T-helper 2 cell treated with Interferon-gamma antibody and Interleukin-4, amounts not matched to agents 5 μg/mL and 100 μg/mL, for 36 hours (primary cell): ENCODE measurements around the gene NFKBIB.

Source experiments
- DNase-seq: peaks from one replicate; pipeline ENCODE4 v3.0.0; 2021; ENCODE audit warnings: low spot score
- H3K27ac Mint-ChIP-seq: one replicate; pipeline ENCODE4 v1.8.0; 2021; ENCODE audit warnings: mild to moderate bottlenecking, mixed read lengths
- H3K27me3 Mint-ChIP-seq: one replicate; pipeline ENCODE4 v1.8.0; 2021; ENCODE audit warnings: low read depth, mixed read lengths
- H3K36me3 Mint-ChIP-seq: one replicate; pipeline ENCODE4 v1.8.0; 2021; ENCODE audit warnings: low read depth, mixed read lengths
- H3K4me1 Mint-ChIP-seq: one replicate; pipeline ENCODE4 v1.8.0; 2021; ENCODE audit warnings: low read depth, mixed read lengths
- H3K4me3 Mint-ChIP-seq: one replicate; pipeline ENCODE4 v1.8.0; 2022; ENCODE audit warnings: mild to moderate bottlenecking, moderate library complexity, mixed read lengths
- H3K9me3 Mint-ChIP-seq: one replicate; pipeline ENCODE4 v1.8.0; 2021; ENCODE audit warnings: mixed read lengths

Gene NFKBIB

DNA sequence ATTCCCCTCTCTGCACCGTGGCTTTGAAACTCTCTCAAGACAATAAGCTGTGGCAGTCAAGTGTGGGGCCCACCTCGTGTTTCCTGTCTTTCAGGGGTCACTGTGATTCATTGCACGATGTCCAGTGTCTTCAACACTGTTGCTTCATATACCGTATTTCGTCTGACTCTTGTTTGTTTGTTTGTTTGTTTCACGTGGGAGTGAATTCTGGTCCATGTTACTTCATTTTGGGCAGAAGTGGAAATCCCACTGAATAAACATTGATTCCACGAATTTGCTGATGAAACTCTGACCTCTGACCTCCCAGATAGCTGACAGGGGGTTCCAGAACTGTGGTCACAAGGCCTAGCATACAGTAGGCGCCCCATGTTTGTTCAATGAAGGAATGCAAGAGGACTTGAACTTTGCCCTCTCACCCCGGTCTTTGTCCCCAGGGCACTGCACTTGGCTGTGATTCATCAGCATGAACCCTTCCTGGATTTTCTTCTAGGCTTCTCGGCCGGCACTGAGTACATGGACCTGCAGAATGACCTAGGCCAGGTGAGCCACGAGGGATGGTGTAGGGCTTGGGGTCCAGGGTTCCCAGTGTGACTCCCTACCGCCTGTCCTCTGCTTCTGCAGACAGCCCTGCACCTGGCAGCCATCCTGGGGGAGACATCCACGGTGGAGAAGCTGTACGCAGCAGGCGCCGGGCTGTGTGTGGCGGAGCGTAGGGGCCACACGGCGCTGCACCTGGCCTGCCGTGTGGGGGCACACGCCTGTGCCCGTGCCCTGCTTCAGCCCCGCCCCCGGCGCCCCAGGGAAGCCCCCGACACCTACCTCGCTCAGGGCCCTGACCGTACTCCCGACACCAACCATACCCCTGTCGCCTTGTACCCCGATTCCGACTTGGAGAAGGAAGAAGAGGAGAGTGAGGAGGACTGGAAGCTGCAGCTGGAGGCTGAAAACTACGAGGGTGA lies 5.1 kb downstream of the NFKBIB start:
- H3K27me3 Mint-ChIP-seq, result no peaks in the 10 kb centered on the region
- no peak for DNase-seq
- peaks cover 12% of the 10 kb centered on the region for H3K4me1 Mint-ChIP-seq
- peaks cover 41% of the 10 kb centered on the region for H3K36me3 Mint-ChIP-seq
- H3K4me3 Mint-ChIP-seq, result no peak overlapping the region
- no peak overlapping the region for H3K27ac Mint-ChIP-seq
- H3K9me3 Mint-ChIP-seq, result no peaks in the 10 kb centered on the region

DNA sequence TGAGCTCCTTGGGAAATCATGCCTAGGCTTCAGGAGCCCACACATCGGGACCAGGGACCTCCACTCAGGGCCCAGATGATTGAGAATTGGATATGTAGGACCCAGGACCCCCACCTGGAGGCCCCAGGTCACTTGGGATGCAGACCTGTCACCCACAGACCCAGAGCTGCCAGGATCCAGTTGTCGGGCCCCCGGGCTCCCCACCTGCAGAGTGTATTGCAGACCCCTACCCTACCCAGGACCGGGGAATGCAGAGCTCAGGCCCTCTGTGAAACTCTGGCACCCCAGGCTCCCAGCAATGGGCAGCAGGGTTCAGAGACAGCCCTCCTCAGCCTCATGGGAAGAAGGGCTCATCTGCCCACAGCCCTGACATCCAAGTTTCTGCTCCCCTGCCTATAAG lies 5.9 kb downstream of the NFKBIB start:
- Mint-ChIP-seq H3K4me3 (no peak overlapping the region), H3K27ac (no peak overlapping the region), H3K27me3 (no peaks in the 10 kb centered on the region), H3K4me1 (peaks cover 12% of the 10 kb centered on the region), H3K36me3 (peaks cover 43% of the 10 kb centered on the region), H3K9me3 (no peaks in the 10 kb centered on the region)
- DNase-seq, result no peak

DNA sequence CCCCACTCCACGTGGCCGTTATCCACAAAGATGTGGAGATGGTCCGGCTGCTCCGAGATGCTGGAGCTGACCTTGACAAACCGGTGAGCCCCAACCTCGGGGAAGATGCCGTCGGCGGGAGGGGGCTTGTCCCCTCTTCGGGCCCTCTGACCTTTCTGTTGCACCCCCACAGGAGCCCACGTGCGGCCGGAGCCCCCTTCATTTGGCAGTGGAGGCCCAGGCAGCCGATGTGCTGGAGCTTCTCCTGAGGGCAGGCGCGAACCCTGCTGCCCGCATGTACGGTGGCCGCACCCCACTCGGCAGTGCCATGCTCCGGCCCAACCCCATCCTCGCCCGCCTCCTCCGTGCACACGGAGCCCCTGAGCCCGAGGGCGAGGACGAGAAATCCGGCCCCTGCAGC lies 7.5 kb downstream of the NFKBIB start:
- H3K27ac Mint-ChIP-seq, result no peak overlapping the region
- no peaks in the 10 kb centered on the region for H3K9me3 Mint-ChIP-seq
- H3K27me3 Mint-ChIP-seq, result no peaks in the 10 kb centered on the region
- peaks cover 7% of the 10 kb centered on the region for H3K4me1 Mint-ChIP-seq
- peaks cover 40% of the 10 kb centered on the region for H3K36me3 Mint-ChIP-seq
- no peak for DNase-seq
- H3K4me3 Mint-ChIP-seq, result no peak overlapping the region

DNA sequence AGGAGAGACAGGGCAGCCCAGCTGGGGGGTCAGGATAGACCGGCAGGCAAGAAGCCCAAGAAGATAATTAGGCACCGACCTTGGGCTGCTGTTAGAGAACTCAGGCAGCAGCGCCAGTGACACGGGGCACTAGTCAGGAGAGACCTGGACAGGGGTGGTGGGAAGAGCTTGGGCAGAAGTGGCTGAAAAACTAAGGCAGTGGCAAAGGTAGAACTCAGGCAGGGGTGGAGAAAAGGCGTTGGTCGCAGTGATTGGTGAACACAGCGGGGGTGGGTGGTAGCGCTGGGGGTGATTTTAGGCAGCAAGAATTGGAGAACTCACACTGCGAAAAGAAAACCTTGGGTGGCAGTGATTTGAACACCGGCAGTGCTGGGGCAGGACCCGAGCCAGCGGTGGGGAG lies 7.9 kb downstream of the NFKBIB start:
- H3K4me1 Mint-ChIP-seq, result peaks cover 7% of the 10 kb centered on the region
- no peak overlapping the region for H3K4me3 Mint-ChIP-seq
- no peaks in the 10 kb centered on the region for H3K9me3 Mint-ChIP-seq
- H3K27ac Mint-ChIP-seq, result no peak overlapping the region
- H3K36me3 Mint-ChIP-seq, result peaks cover 40% of the 10 kb centered on the region
- DNase-seq, result no peak
- H3K27me3 Mint-ChIP-seq, result no peaks in the 10 kb centered on the region

DNA sequence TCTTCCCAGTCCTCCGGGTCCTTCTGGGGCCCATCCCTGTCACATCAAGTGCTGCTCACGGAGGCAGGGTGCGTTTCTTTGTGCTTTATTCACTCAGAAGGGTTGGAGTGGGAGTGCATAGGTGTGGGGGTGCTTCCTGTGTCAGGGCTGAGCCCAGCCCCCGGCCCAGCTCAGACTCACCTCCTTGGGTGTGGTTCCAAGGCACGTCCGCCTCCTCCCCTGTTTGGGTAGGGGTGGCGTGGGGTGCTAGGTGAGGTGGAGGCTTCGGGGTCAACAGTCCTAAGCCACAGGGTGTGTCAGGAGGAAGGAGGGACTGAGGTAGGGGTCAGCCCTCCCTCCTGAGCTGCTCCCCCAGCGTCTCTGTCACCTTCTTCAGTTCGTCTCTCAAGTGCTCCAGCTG lies 9.1 kb downstream of the NFKBIB start:
- Mint-ChIP-seq H3K9me3 (no peaks in the 10 kb centered on the region), H3K4me1 (peaks cover 6% of the 10 kb centered on the region), H3K36me3 (peaks cover 38% of the 10 kb centered on the region), H3K4me3 (no peak overlapping the region), H3K27ac (no peak overlapping the region), H3K27me3 (no peaks in the 10 kb centered on the region)
- DNase-seq, result no peak

DNA sequence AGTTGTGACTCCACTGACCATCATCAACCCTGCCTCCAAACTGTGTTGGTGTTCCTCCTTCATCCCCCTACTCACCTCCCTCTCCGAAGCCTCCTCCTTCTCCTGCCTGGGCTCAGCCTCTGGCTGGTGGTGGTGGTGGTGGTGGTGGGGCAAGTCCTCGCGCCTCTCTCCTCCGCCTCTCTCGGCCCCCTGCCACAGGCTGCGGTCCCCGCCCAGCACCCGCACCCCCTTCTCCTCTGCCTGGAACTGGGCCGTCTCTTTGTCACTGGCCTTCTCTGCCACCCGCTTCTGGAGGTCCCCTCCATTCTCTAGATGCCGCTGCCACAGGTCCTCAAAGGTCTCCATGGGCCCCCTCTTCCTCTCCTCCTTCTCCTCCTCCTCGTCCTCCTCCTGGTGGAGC lies 10.7 kb downstream of the NFKBIB start:
- no peaks in the 10 kb centered on the region for H3K9me3 Mint-ChIP-seq
- H3K27me3 Mint-ChIP-seq, result no peaks in the 10 kb centered on the region
- H3K4me3 Mint-ChIP-seq, result no peak overlapping the region
- no peak overlapping the region for H3K27ac Mint-ChIP-seq
- DNase-seq, result no peak
- peaks cover 28% of the 10 kb centered on the region for H3K36me3 Mint-ChIP-seq
- H3K4me1 Mint-ChIP-seq, result peaks cover 6% of the 10 kb centered on the region

DNA sequence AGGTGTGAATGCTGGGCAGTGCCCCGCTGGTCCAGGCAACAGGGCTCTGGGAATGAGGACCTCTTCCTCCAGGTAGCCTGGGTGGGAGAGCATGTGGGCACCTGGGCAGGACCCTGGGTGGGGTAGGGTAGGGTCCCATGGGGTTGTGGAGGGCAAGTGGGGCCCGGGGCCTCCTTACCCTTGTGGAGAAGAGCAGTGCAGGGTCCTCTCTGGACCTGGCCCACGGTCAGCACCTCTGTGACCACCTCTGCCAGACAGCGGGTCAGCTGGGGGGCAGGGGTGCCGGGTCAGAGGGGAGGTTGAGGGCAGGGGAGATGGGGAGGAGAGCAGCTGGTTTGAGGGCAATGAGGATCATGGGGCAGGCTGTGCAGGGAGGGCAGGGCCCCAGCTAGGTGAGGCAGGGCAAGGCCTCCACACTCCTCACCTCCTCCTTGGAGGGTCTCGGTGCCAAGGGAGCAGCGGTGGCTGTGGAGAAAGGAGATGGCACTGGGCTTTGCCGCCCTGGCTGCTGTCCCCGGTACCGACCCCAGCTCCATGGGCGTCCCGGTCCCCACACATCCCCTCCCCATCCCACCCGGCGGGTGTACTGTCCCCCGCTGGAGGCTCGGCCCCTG lies 11.7 kb downstream of the NFKBIB start:
- DNase-seq, result no peak
- no peak overlapping the region for H3K27ac Mint-ChIP-seq
- no peaks in the 10 kb centered on the region for H3K9me3 Mint-ChIP-seq
- H3K4me3 Mint-ChIP-seq, result no peak overlapping the region
- no peaks in the 10 kb centered on the region for H3K27me3 Mint-ChIP-seq
- H3K36me3 Mint-ChIP-seq, result peaks cover 28% of the 10 kb centered on the region
- H3K4me1 Mint-ChIP-seq, result peaks cover 6% of the 10 kb centered on the region

DNA sequence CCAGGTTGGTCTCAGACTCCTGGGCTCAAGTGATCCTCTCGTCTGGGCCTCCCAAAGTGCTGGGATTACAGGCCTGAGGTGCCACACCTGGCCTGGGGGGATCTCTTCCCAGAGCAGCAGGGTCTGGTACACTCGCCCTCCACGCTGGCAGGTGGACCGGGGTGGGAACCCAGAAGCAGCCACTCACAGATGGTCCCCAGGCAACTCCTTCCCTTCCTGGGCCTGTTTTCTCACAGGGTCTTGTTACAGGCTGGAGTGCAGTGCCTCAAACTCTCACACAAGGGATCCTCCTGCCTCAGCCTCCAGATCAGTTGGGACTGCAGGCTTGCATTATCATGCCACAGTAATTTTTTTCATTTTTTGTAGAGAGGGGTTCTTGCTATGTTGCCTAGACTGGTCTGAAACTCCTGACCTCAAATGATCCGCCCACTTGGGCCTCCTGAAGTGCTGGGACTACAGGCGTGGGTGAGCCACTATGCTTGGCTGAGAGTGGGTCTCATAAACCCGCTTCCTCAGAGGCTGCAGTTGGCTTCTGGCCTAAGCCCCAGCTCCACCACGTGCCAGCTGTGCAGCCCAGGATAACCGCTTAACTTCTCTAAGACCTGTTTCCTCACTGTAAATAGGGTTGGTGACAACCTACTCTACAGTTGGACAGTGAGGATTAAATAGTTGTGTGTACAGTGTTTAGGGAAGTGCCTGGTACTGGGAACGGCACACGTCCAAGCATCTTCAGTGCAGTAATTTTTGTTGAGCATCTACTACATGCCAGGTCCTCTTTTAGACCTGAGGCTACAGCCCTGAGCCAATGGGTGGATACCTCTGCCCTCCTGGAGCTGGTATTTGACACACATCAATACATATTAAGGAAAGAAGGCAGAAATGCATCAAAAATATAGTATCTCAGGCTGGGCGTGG lies 13.1 kb downstream of the NFKBIB start:
- DNase-seq, result no peak
- Mint-ChIP-seq H3K27ac (peak overlapping the region; percentile 41), H3K36me3 (peaks cover 16% of the 10 kb centered on the region), H3K4me1 (peaks cover 6% of the 10 kb centered on the region), H3K4me3 (no peak overlapping the region), H3K9me3 (no peaks in the 10 kb centered on the region), H3K27me3 (no peaks in the 10 kb centered on the region)

DNA sequence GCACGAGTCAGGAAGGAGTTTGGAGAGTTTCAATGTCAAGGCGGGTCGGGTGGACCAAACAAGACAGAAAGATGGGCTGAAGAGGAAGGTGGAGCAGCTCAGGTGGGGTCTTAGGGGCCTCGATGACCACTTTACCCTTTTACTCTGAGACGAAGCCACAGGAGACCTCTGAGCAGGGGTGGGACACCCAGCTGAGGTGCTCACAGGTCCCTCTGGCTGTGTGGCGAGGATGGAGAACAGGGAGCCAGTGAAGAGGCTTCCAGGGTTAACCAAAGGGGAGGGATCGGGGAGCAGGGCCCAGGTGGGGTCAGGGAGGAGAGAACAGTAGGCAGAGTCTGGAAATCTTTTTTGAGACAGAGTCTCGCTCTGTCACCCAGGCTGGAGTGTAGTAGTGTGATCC lies 14.2 kb downstream of the NFKBIB start:
- DNase-seq, result no peak
- no peak overlapping the region for H3K4me3 Mint-ChIP-seq
- H3K27ac Mint-ChIP-seq, result no peak overlapping the region
- peaks cover 3% of the 10 kb centered on the region for H3K4me1 Mint-ChIP-seq
- H3K9me3 Mint-ChIP-seq, result no peaks in the 10 kb centered on the region
- peaks cover 11% of the 10 kb centered on the region for H3K36me3 Mint-ChIP-seq
- no peaks in the 10 kb centered on the region for H3K27me3 Mint-ChIP-seq

DNA sequence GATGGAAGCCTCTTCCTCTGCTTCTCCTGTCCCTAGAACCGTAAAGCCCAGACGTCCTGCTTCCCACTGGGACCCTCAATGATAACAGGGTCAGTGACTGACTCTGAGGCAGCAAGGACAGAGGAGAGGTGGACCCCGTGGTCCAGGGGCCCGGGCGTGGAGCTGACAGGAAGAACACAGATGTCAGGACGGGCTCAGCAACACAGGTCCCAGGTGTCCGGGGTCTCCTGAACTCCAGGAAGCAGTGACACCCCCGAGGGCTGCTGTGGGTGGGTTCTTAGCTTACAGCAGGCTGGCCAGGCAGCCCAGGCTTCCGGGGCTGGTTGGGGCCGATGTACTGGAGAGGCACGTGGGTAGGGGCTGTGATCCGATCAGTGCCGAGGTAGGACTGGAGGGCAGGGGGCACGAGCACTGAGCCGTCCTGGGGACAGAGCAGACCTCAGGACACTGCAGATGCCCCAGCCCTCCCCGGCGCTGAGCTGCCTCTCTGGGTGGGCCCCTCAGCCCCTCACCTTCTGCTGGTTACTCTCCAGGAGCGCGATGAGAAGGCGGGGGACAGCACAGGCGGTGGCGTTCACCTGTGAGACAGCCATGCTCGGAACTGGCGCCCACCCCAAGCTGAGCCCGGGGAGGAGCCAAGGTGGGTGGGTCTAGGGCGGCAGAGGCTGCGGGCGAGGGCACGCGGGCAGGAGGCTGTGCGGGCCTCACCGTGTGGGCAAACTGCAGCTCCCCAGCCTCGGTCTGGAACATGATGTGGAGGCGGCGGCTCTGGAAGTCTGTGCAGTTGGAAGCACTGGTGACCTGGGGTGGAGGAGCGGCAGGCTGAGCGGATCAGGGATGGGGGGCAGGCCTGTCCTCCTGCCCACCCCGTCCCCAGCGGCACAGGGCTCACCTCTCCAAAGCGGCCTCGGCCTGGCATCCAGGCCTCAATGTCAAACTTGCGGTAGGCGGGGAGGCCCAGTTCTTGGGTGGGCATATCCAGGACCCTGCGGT lies 15.9 kb downstream of the NFKBIB start:
- Mint-ChIP-seq H3K27ac (no peak overlapping the region), H3K36me3 (peaks cover 6% of the 10 kb centered on the region), H3K4me1 (peaks cover 3% of the 10 kb centered on the region), H3K9me3 (no peaks in the 10 kb centered on the region), H3K4me3 (no peak overlapping the region), H3K27me3 (no peaks in the 10 kb centered on the region)
- DNase-seq, result no peak

DNA sequence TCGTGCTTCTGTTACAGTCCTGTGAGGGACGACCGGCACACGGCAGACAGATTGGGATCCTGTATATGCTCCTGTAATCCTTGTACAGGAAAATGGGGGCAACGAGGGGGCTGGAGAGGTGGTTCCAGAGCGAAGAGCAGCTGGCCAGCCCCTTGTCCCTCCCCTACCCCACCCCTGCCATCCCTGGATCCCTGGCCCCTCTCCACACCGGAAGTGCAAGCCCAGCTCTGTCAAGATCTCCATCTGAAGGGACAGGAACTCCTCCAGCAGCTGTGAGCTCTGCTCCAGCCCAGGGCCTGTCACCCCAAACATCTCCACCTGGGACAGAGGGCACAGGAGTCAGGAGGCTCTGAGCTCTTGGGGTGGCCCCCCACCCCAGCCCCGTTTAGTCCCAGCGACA lies 17.7 kb downstream of the NFKBIB start:
- peaks cover 9% of the 10 kb centered on the region for H3K36me3 Mint-ChIP-seq
- no peak overlapping the region for H3K27ac Mint-ChIP-seq
- H3K27me3 Mint-ChIP-seq, result no peaks in the 10 kb centered on the region
- peaks cover 3% of the 10 kb centered on the region for H3K4me1 Mint-ChIP-seq
- H3K9me3 Mint-ChIP-seq, result no peaks in the 10 kb centered on the region
- no peak overlapping the region for H3K4me3 Mint-ChIP-seq
- DNase-seq, result no peak

DNA sequence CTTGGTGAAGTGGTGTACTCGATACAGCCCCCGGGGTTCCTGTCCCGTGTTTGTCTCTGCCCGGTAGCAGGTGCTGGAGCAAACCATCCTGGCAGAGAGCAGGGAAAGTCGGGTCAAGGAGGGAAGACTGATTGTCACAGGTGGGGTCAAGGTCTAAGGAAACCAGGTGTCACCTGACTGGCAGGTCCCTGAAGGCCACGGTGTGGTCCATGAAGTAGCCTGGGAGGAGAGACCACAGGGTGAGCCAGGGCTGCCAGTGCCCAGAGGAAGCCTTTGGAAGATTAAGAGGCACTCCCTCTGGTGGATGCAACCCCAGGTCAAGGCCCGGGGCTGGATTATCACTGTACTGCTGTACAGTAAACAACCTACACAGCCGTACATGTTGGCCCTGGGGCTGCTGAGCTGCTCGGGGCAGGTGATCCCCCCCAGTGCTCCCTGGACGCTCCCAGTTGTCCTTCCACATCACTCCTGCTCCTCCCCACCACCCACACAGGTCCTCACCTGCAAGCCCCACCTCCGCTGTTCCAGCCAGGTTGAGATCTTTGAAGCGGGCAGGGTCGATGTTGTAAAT lies 18.2 kb downstream of the NFKBIB start:
- Mint-ChIP-seq H3K4me3 (no peak overlapping the region), H3K27ac (no peak overlapping the region), H3K9me3 (no peaks in the 10 kb centered on the region), H3K36me3 (peaks cover 9% of the 10 kb centered on the region), H3K27me3 (no peaks in the 10 kb centered on the region), H3K4me1 (no peaks in the 10 kb centered on the region)
- DNase-seq, result no peak

DNA sequence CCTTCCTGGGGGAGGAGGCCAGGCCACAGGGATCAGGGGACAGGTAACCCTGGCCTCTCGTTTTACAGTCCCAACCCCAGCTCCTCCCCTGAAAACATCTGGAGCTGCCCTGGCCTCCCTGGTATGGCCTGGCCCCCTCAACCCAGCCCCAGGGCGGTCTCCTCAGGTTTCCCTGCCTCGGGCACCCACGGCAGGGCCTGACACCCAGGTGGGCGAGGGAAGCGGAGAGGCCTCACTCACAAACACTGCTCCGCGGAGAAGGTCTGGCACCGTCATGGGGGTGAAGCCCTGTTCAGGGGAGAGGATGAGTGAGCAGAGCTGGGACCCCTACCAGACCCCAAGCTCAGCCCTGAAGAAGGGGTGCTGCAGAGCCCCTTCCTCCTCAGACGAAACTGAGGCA lies 18.8 kb downstream of the NFKBIB start:
- Mint-ChIP-seq H3K9me3 (no peaks in the 10 kb centered on the region), H3K27me3 (no peaks in the 10 kb centered on the region), H3K4me3 (no peak overlapping the region), H3K27ac (no peak overlapping the region), H3K36me3 (peaks cover 9% of the 10 kb centered on the region), H3K4me1 (no peaks in the 10 kb centered on the region)
- DNase-seq, result no peak
